GM19397 (cell line): ENCODE data around the gene SP100.
"Not testable (repeated sequence)": the region's sequence is repeated elsewhere in the genome, so short reads cannot be mapped to it uniquely, and the experiment has no call there.

Experiments used
- ATAC-seq: cut with Tn5 transposase; IDR thresholded peaks from one replicate; pipeline ENCODE4 v1.9.1; 2021; ENCODE audit warnings: mild to moderate bottlenecking, moderate library complexity; ENCODE audit not compliant: unreplicated experiment

The SP100 gene

GRCh38 chr2:230457073-230457768 lies 41.2 kb downstream of the SP100 start:
- no peak for ATAC-seq

- ATAC-seq = no peak
Observed at GRCh38 chr2:230457793-230458192, 41.8 kb downstream of the SP100 start.

GRCh38 chr2:230459216-230459615 lies 43.2 kb downstream of the SP100 start:
- ATAC-seq = no peak

GRCh38 chr2:230471074-230471473 lies 55.1 kb downstream of the SP100 start:
- no peak for ATAC-seq

- ATAC-seq = no peak
Observed at GRCh38 chr2:230472621-230473018, 56.6 kb downstream of the SP100 start.

- ATAC-seq = no peak
Observed at GRCh38 chr2:230473378-230473777, 57.4 kb downstream of the SP100 start.

- no peak for ATAC-seq
Observed at GRCh38 chr2:230475143-230475542, 59.1 kb downstream of the SP100 start.

- no peak for ATAC-seq
Observed at GRCh38 chr2:230485801-230486341, 69.9 kb downstream of the SP100 start.

- not testable (repeated sequence) for ATAC-seq
Observed at GRCh38 chr2:230491219-230491618, 75.2 kb downstream of the SP100 start.

GRCh38 chr2:230492107-230492506 lies 76.1 kb downstream of the SP100 start:
- no peak for ATAC-seq

GRCh38 chr2:230494980-230495379 lies 79.0 kb downstream of the SP100 start:
- no peak for ATAC-seq

- ATAC-seq = peak; percentile 70
Observed at GRCh38 chr2:230496891-230497290, 80.9 kb downstream of the SP100 start.

- no peak for ATAC-seq
Observed at GRCh38 chr2:230498506-230499107, 82.6 kb downstream of the SP100 start.

- ATAC-seq = no peak
Observed at GRCh38 chr2:230502593-230502992, 86.6 kb downstream of the SP100 start.

- ATAC-seq = no peak
Observed at GRCh38 chr2:230503798-230504197, 87.8 kb downstream of the SP100 start.

- ATAC-seq = peak; percentile 77
Observed at GRCh38 chr2:230505162-230505561, 89.2 kb downstream of the SP100 start.

GRCh38 chr2:230512955-230513748 lies 97.2 kb downstream of the SP100 start:
- ATAC-seq = no peak

- ATAC-seq = no peak
Observed at GRCh38 chr2:230520061-230520874, 104.3 kb downstream of the SP100 start.

GRCh38 chr2:230520875-230521155 lies 104.8 kb downstream of the SP100 start:
- no peak for ATAC-seq

- ATAC-seq = no peak
Observed at GRCh38 chr2:230521386-230521785, 105.4 kb downstream of the SP100 start.

- ATAC-seq = no peak
Observed at GRCh38 chr2:230525682-230526081, 109.7 kb downstream of the SP100 start.
